ENCODE results near the gene NHLH1. TPM values are rescaled to one million over a fixed set of nuclear protein-coding genes. Genes with fewer than 3 reads are reported as not detected.

NHLH1 gene
- total RNA-seq, 2 experiments from 2014 or later: 0.63 to 0.68 TPM

DNA sequence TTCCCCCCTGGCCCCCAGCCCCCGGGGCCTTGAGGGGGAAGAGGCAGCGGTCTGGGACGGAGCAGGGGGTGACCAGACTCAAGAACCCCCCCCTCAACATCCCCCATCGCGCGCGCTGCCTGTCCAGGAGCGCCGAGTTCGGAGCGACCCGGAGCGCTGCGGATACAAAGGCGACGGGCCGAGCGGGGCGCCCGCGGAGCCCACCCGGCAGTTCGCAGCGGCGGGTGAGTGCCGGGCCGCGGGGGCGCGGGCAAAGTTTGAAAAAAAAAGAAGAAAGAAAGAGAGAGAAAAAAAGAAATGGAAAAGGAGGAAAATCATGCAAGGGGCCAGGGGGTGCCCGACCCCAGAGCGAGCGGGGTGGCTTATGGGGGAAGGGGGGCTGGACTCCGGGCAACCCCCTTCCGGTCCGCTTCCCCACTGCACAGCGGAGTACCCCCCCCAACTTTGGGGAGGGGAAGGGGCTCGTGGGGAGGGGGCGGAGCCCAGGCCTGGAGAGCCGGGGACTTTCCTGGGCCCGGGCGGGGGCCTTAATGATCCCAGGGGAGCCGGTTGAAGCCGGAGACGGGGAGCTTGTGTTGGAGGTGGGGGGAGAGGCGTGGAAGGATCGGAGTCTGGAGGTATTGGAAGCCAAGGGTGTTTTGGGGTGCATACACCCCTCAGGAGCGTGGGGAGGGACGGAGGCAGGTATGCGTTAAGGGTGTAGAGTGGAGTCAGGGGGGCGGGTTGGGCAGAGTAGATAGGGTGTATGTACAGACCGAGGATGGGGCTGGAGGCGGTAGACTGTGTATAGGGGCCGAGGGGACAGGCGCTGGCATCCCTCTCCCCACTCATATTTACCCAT, 34.0 kb downstream of the NHLH1 start:
- Histone ChIP-seq H3K27ac (ENCODE audit: low read depth, low read length, poor library complexity, severe bottlenecking) (no peak overlapping the region), H3K79me2 (ENCODE audit: insufficient read depth, low read depth, low read length) (no peaks in the 10 kb centered on the region), H4K20me1 (ENCODE audit: insufficient read depth, low read length) (no peaks in the 10 kb centered on the region), H3K9me2 (ENCODE audit: insufficient read depth, low read length) (no peaks in the 10 kb centered on the region), H3K4me1 (ENCODE audit: insufficient read depth, low read length, poor library complexity, severe bottlenecking) (peaks cover 16% of the 10 kb centered on the region), H3K4me3 (ENCODE audit: low read depth, low read length, poor library complexity, severe bottlenecking) (peak overlapping the region; percentile 70), H2AFZ (ENCODE audit: low read length) (peak overlapping the region; percentile 77), H3K36me3 (ENCODE audit: insufficient read depth, low read length) (no peaks in the 10 kb centered on the region), H3K9me3 (ENCODE audit: low read length) (no peaks in the 10 kb centered on the region), H3K4me2 (ENCODE audit: low read length) (peak overlapping the region; percentile 76)
- TF ChIP-seq, protein P1, sequence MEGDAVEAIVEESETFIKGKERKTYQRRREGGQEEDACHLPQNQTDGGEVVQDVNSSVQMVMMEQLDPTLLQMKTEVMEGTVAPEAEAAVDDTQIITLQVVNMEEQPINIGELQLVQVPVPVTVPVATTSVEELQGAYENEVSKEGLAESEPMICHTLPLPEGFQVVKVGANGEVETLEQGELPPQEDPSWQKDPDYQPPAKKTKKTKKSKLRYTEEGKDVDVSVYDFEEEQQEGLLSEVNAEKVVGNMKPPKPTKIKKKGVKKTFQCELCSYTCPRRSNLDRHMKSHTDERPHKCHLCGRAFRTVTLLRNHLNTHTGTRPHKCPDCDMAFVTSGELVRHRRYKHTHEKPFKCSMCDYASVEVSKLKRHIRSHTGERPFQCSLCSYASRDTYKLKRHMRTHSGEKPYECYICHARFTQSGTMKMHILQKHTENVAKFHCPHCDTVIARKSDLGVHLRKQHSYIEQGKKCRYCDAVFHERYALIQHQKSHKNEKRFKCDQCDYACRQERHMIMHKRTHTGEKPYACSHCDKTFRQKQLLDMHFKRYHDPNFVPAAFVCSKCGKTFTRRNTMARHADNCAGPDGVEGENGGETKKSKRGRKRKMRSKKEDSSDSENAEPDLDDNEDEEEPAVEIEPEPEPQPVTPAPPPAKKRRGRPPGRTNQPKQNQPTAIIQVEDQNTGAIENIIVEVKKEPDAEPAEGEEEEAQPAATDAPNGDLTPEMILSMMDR (conservative IDR thresholded peaks at IDR 0.05; ENCODE audit: low read length): no peak
- no peak for TF ChIP-seq EZH2phosphoT487 (IDR thresholded peaks at IDR 0.05; ENCODE audit: borderline replicate concordance, low read depth, low read length)
- intact Hi-C loops (cut with micrococcal nuclease; ENCODE audit: unreplicated experiment): no loop called here
- ChIA-PET POLR2A (interaction anchor here (0.7 kb wide), 1 partner anchor 57 kb away, joined by 3 read pairs; the partner anchor contains the start of gene NCSTN), CTCF (ENCODE audit: unreplicated experiment) (interaction anchor here (0.7 kb wide), 1 partner anchor 306 kb away, joined by 3 read pairs; no protein-coding TSS in a partner anchor)
- peak; percentile 31 for DNase-seq (ENCODE audit: low spot score)
- no TSS peak for BruUV-seq (replicated peaks)

DNA sequence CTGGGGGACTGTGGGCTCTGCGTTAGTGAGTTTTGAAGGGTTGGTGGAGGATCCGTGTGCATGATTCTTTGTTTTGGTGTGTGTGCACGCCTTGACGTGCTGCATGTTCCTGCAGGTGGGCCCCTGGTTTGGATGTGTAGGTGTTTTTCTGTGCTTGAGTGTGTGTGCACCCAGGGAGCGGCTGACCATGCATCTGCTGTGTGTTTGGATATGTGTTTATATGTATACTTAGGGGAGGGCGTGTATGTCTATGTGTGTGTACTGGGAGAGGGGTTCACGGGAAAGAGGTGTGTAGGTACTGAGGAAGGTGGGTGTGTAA, 34.6 kb downstream of the NHLH1 start:
- H3K4me1 ChIP-seq (ENCODE audit: insufficient read depth, low read length, poor library complexity, severe bottlenecking): peaks cover 16% of the 10 kb centered on the region
- CTCF ChIA-PET (ENCODE audit: unreplicated experiment): no interaction called here
- H3K36me3 ChIP-seq (ENCODE audit: insufficient read depth, low read length): no peaks in the 10 kb centered on the region
- peak overlapping the region; percentile 70 for H3K4me3 ChIP-seq (ENCODE audit: low read depth, low read length, poor library complexity, severe bottlenecking)
- TF ChIP-seq, protein P1 (conservative IDR thresholded peaks at IDR 0.05; ENCODE audit: low read length): no peak
- no peak for TF ChIP-seq EZH2phosphoT487 (IDR thresholded peaks at IDR 0.05; ENCODE audit: borderline replicate concordance, low read depth, low read length)
- H3K4me2 ChIP-seq (ENCODE audit: low read length): peak overlapping the region; percentile 76
- H3K9me2 ChIP-seq (ENCODE audit: insufficient read depth, low read length): no peaks in the 10 kb centered on the region
- H3K79me2 ChIP-seq (ENCODE audit: insufficient read depth, low read depth, low read length): no peaks in the 10 kb centered on the region
- POLR2A ChIA-PET: no interaction called here
- no peak overlapping the region for H3K27ac ChIP-seq (ENCODE audit: low read depth, low read length, poor library complexity, severe bottlenecking)
- no peak for DNase-seq (ENCODE audit: low spot score)
- peak overlapping the region; percentile 77 for H2AFZ ChIP-seq (ENCODE audit: low read length)
- H3K9me3 ChIP-seq (ENCODE audit: low read length): no peaks in the 10 kb centered on the region
- intact Hi-C loops (cut with micrococcal nuclease; ENCODE audit: unreplicated experiment): no loop called here
- no peaks in the 10 kb centered on the region for H4K20me1 ChIP-seq (ENCODE audit: insufficient read depth, low read length)
- BruUV-seq (replicated peaks): no TSS peak

Data from OCI-LY7 (cell line).